ENCODE data around the gene MYPN. TPM values are rescaled to one million over a fixed set of nuclear protein-coding genes. Genes with fewer than 3 reads are reported as not detected.
A peak's percentile ranks its signal among the peaks of the same experiment; 100 is the strongest.

The MYPN gene
- total RNA-seq, 1 experiment from 2014 or later: not detected

DNA sequence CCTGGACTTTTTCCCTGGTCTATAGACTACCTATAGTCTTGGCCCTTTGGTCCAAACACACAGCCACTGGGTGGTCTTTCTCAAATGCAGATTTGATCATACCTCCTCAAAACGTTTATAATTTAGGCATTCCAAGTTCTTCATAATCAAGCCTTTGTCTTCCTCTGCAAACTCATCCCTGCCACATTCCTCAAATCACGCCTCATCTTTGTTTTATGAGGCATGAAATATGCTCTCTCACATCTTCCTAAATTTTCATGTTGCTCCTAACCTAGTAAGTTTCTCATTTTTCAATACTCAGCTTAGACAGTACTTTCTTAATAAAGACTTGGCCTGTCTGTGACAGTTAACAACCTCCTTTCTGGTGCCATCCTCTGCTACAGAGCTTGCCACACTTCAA, 23.3 kb upstream of the MYPN start:
- Histone ChIP-seq H3K36me3 (replicated peaks; ENCODE audit: control insufficient read depth, insufficient read depth, low read length) (no peaks in the 10 kb centered on the region), H3K4me3 (ENCODE audit: insufficient read depth, low read depth, low read length) (no peak overlapping the region), H3K27me3 (ENCODE audit: control insufficient read depth, insufficient read depth, low read length) (no peaks in the 10 kb centered on the region)
- DNase-seq: no peak

DNA sequence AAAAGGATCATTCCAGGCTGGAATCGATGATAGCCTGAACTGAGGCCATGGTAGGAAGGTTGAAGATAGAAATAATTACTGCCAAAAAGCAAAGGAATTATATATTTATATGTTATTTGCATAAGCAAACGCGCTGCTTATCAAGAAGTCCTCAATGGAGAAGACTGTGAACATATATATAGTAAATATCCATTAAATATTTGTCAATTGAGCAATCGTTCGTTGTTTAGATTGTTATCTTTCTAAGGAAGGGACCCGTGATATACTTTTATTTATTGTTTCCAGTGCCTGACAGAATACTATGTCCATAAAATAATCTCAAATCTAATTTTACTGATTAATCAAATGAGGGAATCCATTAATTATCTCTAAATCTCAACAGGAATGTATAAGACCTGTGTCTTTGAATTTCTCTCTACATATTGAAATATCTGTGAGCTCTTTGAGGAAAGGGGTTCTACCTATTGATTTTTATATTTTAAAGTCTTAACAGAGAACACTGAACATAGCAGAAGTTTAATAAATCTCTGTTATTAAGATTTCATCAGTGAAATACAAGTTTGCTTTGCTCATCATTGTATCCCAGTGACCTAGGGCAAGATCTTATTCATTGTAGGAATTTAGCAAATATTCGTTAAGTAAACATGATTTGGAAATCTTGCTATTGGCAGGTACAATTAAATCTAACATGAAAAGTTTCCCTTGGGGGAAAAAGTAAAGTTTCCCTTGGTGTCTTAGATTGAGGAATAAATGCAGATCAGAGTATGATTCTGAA, 22.2 kb upstream of the MYPN start:
- Histone ChIP-seq H3K36me3 (replicated peaks; ENCODE audit: control insufficient read depth, insufficient read depth, low read length) (no peaks in the 10 kb centered on the region), H3K4me3 (ENCODE audit: insufficient read depth, low read depth, low read length) (no peak overlapping the region), H3K27me3 (ENCODE audit: control insufficient read depth, insufficient read depth, low read length) (no peaks in the 10 kb centered on the region)
- no peak for DNase-seq

DNA sequence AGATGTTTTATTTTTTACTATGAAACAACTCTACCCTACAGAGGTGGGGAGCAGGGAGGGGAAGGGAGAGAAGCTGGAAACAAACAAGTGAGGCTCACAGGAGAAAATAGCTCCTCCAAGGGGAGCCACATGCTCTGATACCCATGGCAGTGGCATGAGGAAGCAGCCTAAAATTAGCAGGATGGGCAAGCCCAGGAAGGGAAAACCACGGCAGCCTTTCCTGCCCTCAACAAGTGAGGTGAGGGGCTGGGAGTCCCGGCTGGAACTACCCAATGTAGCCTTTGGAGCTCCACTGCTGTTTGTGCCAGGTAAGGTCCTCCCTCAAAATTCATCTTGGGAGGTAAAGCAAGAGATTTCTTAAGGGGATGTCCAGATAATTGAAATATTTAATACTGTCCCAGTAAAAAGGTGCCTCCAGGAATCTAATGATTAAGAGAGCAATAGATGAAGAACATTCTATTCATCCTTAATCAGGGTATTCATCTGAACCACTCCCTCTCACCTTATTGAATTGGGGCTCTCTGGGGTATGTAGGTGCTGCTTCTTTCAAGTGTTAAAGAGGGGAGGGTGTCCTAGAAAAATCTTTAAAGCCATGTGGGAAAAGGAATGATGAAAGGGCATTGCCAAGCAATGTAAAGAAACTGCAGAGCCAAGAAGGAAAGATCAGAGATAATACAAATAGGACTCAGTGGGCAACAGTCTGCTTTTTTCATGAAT, 21.4 kb upstream of the MYPN start:
- H3K4me3 ChIP-seq (ENCODE audit: insufficient read depth, low read depth, low read length): no peak overlapping the region
- no peaks in the 10 kb centered on the region for H3K27me3 ChIP-seq (ENCODE audit: control insufficient read depth, insufficient read depth, low read length)
- peak; percentile 30 for DNase-seq

GRCh38 chr10:68088740-68089139, 20.5 kb upstream of the MYPN start:
- no peaks in the 10 kb centered on the region for H3K27me3 ChIP-seq (ENCODE audit: control insufficient read depth, insufficient read depth, low read length)
- no peak for DNase-seq
- H3K36me3 ChIP-seq (replicated peaks; ENCODE audit: control insufficient read depth, insufficient read depth, low read length): no peaks in the 10 kb centered on the region
- no peak overlapping the region for H3K4me3 ChIP-seq (ENCODE audit: insufficient read depth, low read depth, low read length)

More for the DNA sequence above, 21.4 kb upstream of the MYPN start:
- no peaks in the 10 kb centered on the region for H3K36me3 ChIP-seq (replicated peaks; ENCODE audit: control insufficient read depth, insufficient read depth, low read length)

- DNase-seq: no peak
- Histone ChIP-seq H3K4me3 (ENCODE audit: insufficient read depth, low read depth, low read length) (no peak overlapping the region), H3K36me3 (replicated peaks; ENCODE audit: control insufficient read depth, insufficient read depth, low read length) (no peaks in the 10 kb centered on the region), H3K27me3 (ENCODE audit: control insufficient read depth, insufficient read depth, low read length) (no peaks in the 10 kb centered on the region)
Measured at GRCh38 chr10:68090586-68090985, 18.7 kb upstream of the MYPN start.

DNA sequence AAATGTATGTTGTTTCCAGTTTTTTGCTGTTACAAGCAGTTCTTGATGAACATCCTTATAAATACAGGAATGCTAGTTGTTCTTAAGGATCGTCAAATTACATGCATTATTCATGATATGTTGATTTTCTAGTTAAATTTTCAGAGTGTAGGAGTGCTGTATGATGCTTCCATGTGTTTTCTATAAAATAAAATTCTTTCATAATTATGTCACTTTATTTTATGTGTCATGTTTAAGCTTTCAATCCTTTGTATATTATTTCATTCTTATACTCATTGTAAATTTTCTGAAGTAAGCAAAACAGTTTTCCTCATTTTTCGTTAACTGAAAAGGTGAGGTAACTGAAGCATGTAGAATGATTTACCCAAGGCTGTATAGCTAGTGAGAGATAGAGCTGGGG, 16.8 kb upstream of the MYPN start:
- Histone ChIP-seq H3K4me3 (ENCODE audit: insufficient read depth, low read depth, low read length) (no peak overlapping the region), H3K27me3 (ENCODE audit: control insufficient read depth, insufficient read depth, low read length) (no peaks in the 10 kb centered on the region), H3K36me3 (replicated peaks; ENCODE audit: control insufficient read depth, insufficient read depth, low read length) (no peaks in the 10 kb centered on the region)
- DNase-seq: no peak

DNA sequence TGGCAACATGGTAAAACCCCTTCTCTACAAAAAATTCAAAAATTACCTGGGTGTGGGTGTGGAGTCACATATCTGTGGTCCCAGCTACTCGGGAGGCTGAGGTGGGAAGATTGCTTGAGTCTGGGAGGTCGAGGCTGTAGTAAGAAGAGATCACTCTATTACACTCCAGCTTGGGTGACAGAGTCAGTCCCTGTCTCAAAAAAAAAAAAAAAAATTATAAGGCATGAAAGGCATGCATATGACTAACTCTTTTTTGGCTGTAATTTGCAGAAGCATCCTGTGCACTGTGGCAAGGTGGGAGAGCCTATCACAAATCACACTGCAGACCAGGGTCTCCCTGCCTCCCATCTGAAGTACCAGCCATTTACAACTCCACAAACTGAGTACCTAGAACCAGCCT, 14.1 kb upstream of the MYPN start:
- no peak for DNase-seq
- Histone ChIP-seq H3K36me3 (replicated peaks; ENCODE audit: control insufficient read depth, insufficient read depth, low read length) (no peaks in the 10 kb centered on the region), H3K27me3 (ENCODE audit: control insufficient read depth, insufficient read depth, low read length) (no peaks in the 10 kb centered on the region), H3K4me3 (ENCODE audit: insufficient read depth, low read depth, low read length) (no peak overlapping the region)

GRCh38 chr10:68096913-68097516, 12.3 kb upstream of the MYPN start:
- peak; percentile 42 for DNase-seq
- H3K27me3 ChIP-seq (ENCODE audit: control insufficient read depth, insufficient read depth, low read length): no peaks in the 10 kb centered on the region

GRCh38 chr10:68099736-68100135, 9.6 kb upstream of the MYPN start:
- no peak for DNase-seq

More at GRCh38 chr10:68096913-68097516, 12.3 kb upstream of the MYPN start:
- Histone ChIP-seq H3K36me3 (replicated peaks; ENCODE audit: control insufficient read depth, insufficient read depth, low read length) (no peaks in the 10 kb centered on the region), H3K4me3 (ENCODE audit: insufficient read depth, low read depth, low read length) (no peak overlapping the region)

GRCh38 chr10:68101066-68101465, 8.2 kb upstream of the MYPN start:
- no peaks in the 10 kb centered on the region for H3K27me3 ChIP-seq (ENCODE audit: control insufficient read depth, insufficient read depth, low read length)
- no peak overlapping the region for H3K4me3 ChIP-seq (ENCODE audit: insufficient read depth, low read depth, low read length)
- no peak for DNase-seq

More at GRCh38 chr10:68099736-68100135, 9.6 kb upstream of the MYPN start:
- H3K27me3 ChIP-seq (ENCODE audit: control insufficient read depth, insufficient read depth, low read length): no peaks in the 10 kb centered on the region
- H3K36me3 ChIP-seq (replicated peaks; ENCODE audit: control insufficient read depth, insufficient read depth, low read length): no peaks in the 10 kb centered on the region
- no peak overlapping the region for H3K4me3 ChIP-seq (ENCODE audit: insufficient read depth, low read depth, low read length)

GRCh38 chr10:68103261-68103878, 5.9 kb upstream of the MYPN start:
- H3K36me3 ChIP-seq (replicated peaks; ENCODE audit: control insufficient read depth, insufficient read depth, low read length): no peaks in the 10 kb centered on the region
- no peaks in the 10 kb centered on the region for H3K27me3 ChIP-seq (ENCODE audit: control insufficient read depth, insufficient read depth, low read length)
- no peak overlapping the region for H3K4me3 ChIP-seq (ENCODE audit: insufficient read depth, low read depth, low read length)
- DNase-seq: no peak

More at GRCh38 chr10:68101066-68101465, 8.2 kb upstream of the MYPN start:
- H3K36me3 ChIP-seq (replicated peaks; ENCODE audit: control insufficient read depth, insufficient read depth, low read length): no peaks in the 10 kb centered on the region

DNA sequence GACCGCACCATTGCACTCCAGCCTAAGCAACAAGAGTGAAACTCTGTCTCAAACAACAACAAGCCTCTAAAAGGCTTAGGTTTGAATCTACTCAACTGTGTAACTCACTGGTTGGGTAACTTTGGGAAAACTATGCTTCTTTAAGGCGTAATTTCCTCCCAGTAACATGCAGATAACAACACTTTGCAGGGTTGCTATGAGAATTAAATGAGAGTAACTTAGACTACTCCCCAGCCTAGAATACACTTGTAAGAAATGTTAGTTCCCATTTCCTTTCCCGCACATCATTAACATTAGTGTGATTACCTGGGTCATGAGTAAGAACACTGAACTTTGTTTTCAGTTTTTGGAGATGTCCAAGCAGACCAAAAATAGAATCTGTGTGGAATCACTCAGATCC, 5.4 kb upstream of the MYPN start:
- no peak for DNase-seq
- H3K36me3 ChIP-seq (replicated peaks; ENCODE audit: control insufficient read depth, insufficient read depth, low read length): no peaks in the 10 kb centered on the region
- no peak overlapping the region for H3K4me3 ChIP-seq (ENCODE audit: insufficient read depth, low read depth, low read length)
- H3K27me3 ChIP-seq (ENCODE audit: control insufficient read depth, insufficient read depth, low read length): no peaks in the 10 kb centered on the region

DNA sequence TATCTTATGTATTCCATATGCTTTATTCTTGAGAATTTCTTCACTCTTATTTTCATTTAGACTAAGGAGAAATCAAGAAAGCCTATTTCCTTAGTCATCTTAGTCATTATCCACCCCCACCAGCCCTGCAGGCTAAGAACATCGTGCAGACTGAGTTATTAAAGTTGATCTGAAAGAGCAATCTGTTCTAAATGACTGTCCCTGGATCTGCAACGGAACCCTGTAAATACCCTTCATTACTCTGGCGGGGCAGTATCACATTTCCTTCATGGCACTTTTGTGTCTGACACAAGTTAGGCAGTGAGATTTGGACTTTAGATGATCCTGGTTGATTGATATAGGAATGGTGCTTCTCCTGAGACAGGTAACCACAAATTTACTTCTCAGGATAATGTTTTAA, 3.5 kb upstream of the MYPN start:
- DNase-seq: no peak
- Histone ChIP-seq H3K36me3 (replicated peaks; ENCODE audit: control insufficient read depth, insufficient read depth, low read length) (no peaks in the 10 kb centered on the region), H3K4me3 (ENCODE audit: insufficient read depth, low read depth, low read length) (no peak overlapping the region), H3K27me3 (ENCODE audit: control insufficient read depth, insufficient read depth, low read length) (no peaks in the 10 kb centered on the region)

DNA sequence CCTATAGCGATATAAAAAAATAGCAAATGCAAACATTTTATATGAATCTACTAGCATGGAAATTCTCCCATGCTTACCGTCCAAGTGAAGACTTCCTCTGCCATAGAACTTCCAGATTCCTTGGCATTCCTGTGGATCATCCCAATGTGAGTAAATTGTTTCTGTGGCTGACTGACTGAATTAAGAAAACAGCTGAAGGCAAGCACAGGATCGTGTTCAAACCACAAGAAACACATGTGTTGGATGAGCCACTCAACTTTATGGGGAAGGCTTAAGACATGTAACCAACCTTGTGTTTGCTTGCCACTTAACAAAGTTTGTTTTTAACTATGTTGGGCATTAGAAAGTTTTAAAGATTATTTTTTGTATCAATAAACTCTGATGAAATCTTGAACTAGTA, 2.6 kb upstream of the MYPN start:
- no peak for DNase-seq
- Histone ChIP-seq H3K27me3 (ENCODE audit: control insufficient read depth, insufficient read depth, low read length) (no peaks in the 10 kb centered on the region), H3K4me3 (ENCODE audit: insufficient read depth, low read depth, low read length) (no peak overlapping the region), H3K36me3 (replicated peaks; ENCODE audit: control insufficient read depth, insufficient read depth, low read length) (no peaks in the 10 kb centered on the region)
